ENCODE data around the gene TRIM65. TPM values are rescaled to one million over a fixed set of nuclear protein-coding genes. Genes with fewer than 3 reads are reported as not detected.
A peak's percentile ranks its signal among the peaks of the same experiment; 100 is the strongest.

TRIM65 gene
- total RNA-seq, 1 donor from 2014 or later, result 20.4 TPM

GRCh38 chr17:75908201-75908600, 11.4 kb upstream of the TRIM65 start:
- H3K9me3 ChIP-seq (ENCODE audit: control insufficient read depth in 3 of 3, low read length in 3 of 3), result no peaks in the 10 kb centered on the region
- no peak overlapping the region for H3K4me3 ChIP-seq (ENCODE audit: low read length in 3 of 3)
- H3K4me1 ChIP-seq (ENCODE audit: control insufficient read depth in 3 of 3, insufficient read depth in 3 of 3, low read length in 3 of 3), result peaks cover 9 to 13% (median 10%) of the 10 kb centered on the region in 3 donors
- no peak overlapping the region for H3K27ac ChIP-seq (ENCODE audit: low read depth, low read length)
- no peaks in the 10 kb centered on the region for H3K27me3 ChIP-seq (ENCODE audit: control insufficient read depth in 3 of 3, insufficient read depth in 3 of 3, low read length in 3 of 3)
- peaks cover 0 to 4% (median 0%) of the 10 kb centered on the region in 3 donors for H3K36me3 ChIP-seq (ENCODE audit: control insufficient read depth in 3 of 3, insufficient read depth in 3 of 3, low read length in 3 of 3)
- peak overlapping the region in 1 of 3 donors; percentile 8 for H3K9ac ChIP-seq (ENCODE audit: low read depth in 1 of 3, low read length in 3 of 3)

- Histone ChIP-seq H3K36me3 (ENCODE audit: control insufficient read depth in 3 of 3, insufficient read depth in 3 of 3, low read length in 3 of 3) (peaks cover 12 to 14% (median 14%) of the 10 kb centered on the region in 3 donors), H3K27ac (ENCODE audit: low read depth, low read length) (peak overlapping the region; percentile 44), H3K4me3 (ENCODE audit: low read length in 3 of 3) (no peak overlapping the region), H3K9me3 (ENCODE audit: control insufficient read depth in 3 of 3, low read length in 3 of 3) (no peaks in the 10 kb centered on the region), H3K4me1 (ENCODE audit: control insufficient read depth in 3 of 3, insufficient read depth in 3 of 3, low read length in 3 of 3) (peaks cover 9 to 17% (median 10%) of the 10 kb centered on the region in 3 donors), H3K9ac (ENCODE audit: low read depth in 1 of 3, low read length in 3 of 3) (no peak overlapping the region), H3K27me3 (ENCODE audit: control insufficient read depth in 3 of 3, insufficient read depth in 3 of 3, low read length in 3 of 3) (no peaks in the 10 kb centered on the region)
Observed at GRCh38 chr17:75906143-75906884, 9.6 kb upstream of the TRIM65 start.

- Histone ChIP-seq H3K4me1 (ENCODE audit: control insufficient read depth in 3 of 3, insufficient read depth in 3 of 3, low read length in 3 of 3) (peaks cover 9 to 17% (median 10%) of the 10 kb centered on the region in 3 donors), H3K27me3 (ENCODE audit: control insufficient read depth in 3 of 3, insufficient read depth in 3 of 3, low read length in 3 of 3) (no peaks in the 10 kb centered on the region), H3K4me3 (ENCODE audit: low read length in 3 of 3) (peak within 1 kb of the TSS; percentile 71 to 84 (median 82)), H3K9me3 (ENCODE audit: control insufficient read depth in 3 of 3, low read length in 3 of 3) (no peaks in the 10 kb centered on the region), H3K27ac (ENCODE audit: low read depth, low read length) (peak within 1 kb of the TSS; percentile 88), H3K36me3 (ENCODE audit: control insufficient read depth in 3 of 3, insufficient read depth in 3 of 3, low read length in 3 of 3) (peaks cover 24 to 28% (median 25%) of the 10 kb centered on the region in 3 donors), H3K9ac (ENCODE audit: low read depth in 1 of 3, low read length in 3 of 3) (peak within 1 kb of the TSS; percentile 84 to 89 (median 86))
Observed at GRCh38 chr17:75904749-75905521, 8.2 kb upstream of the TRIM65 start, which contains the start of gene MRPL38. MRPL38 (minus strand) TSS chr17:75904884; CDS start chr17:75904875, 9 bp downstream.

GRCh38 chr17:75902406-75902805, 5.7 kb upstream of the TRIM65 start:
- H3K4me3 ChIP-seq (ENCODE audit: low read length in 3 of 3), result no peak overlapping the region
- H3K27me3 ChIP-seq (ENCODE audit: control insufficient read depth in 3 of 3, insufficient read depth in 3 of 3, low read length in 3 of 3), result no peaks in the 10 kb centered on the region
- peaks cover 43 to 50% (median 48%) of the 10 kb centered on the region in 3 donors for H3K36me3 ChIP-seq (ENCODE audit: control insufficient read depth in 3 of 3, insufficient read depth in 3 of 3, low read length in 3 of 3)
- peaks cover 9 to 20% (median 13%) of the 10 kb centered on the region in 3 donors for H3K4me1 ChIP-seq (ENCODE audit: control insufficient read depth in 3 of 3, insufficient read depth in 3 of 3, low read length in 3 of 3)
- no peak overlapping the region for H3K9ac ChIP-seq (ENCODE audit: low read depth in 1 of 3, low read length in 3 of 3)
- H3K9me3 ChIP-seq (ENCODE audit: control insufficient read depth in 3 of 3, low read length in 3 of 3), result no peaks in the 10 kb centered on the region
- no peak overlapping the region for H3K27ac ChIP-seq (ENCODE audit: low read depth, low read length)

GRCh38 chr17:75901727-75902126, 5.0 kb upstream of the TRIM65 start:
- peaks cover 43 to 50% (median 50%) of the 10 kb centered on the region in 3 donors for H3K36me3 ChIP-seq (ENCODE audit: control insufficient read depth in 3 of 3, insufficient read depth in 3 of 3, low read length in 3 of 3)

GRCh38 chr17:75900691-75901533, 4.2 kb upstream of the TRIM65 start:
- Histone ChIP-seq H3K9me3 (ENCODE audit: control insufficient read depth in 3 of 3, low read length in 3 of 3) (no peaks in the 10 kb centered on the region), H3K36me3 (ENCODE audit: control insufficient read depth in 3 of 3, insufficient read depth in 3 of 3, low read length in 3 of 3) (peaks cover 43 to 50% (median 50%) of the 10 kb centered on the region in 3 donors)

More at GRCh38 chr17:75901727-75902126, 5.0 kb upstream of the TRIM65 start:
- Histone ChIP-seq H3K27ac (ENCODE audit: low read depth, low read length) (no peak overlapping the region), H3K4me1 (ENCODE audit: control insufficient read depth in 3 of 3, insufficient read depth in 3 of 3, low read length in 3 of 3) (peaks cover 13 to 26% (median 17%) of the 10 kb centered on the region in 3 donors), H3K9me3 (ENCODE audit: control insufficient read depth in 3 of 3, low read length in 3 of 3) (no peaks in the 10 kb centered on the region), H3K27me3 (ENCODE audit: control insufficient read depth in 3 of 3, insufficient read depth in 3 of 3, low read length in 3 of 3) (no peaks in the 10 kb centered on the region), H3K9ac (ENCODE audit: low read depth in 1 of 3, low read length in 3 of 3) (no peak overlapping the region), H3K4me3 (ENCODE audit: low read length in 3 of 3) (no peak overlapping the region)

GRCh38 chr17:75899767-75900468, 3.2 kb upstream of the TRIM65 start:
- no peak overlapping the region for H3K4me3 ChIP-seq (ENCODE audit: low read length in 3 of 3)
- no peak overlapping the region for H3K9ac ChIP-seq (ENCODE audit: low read depth in 1 of 3, low read length in 3 of 3)
- peaks cover 43 to 50% (median 50%) of the 10 kb centered on the region in 3 donors for H3K36me3 ChIP-seq (ENCODE audit: control insufficient read depth in 3 of 3, insufficient read depth in 3 of 3, low read length in 3 of 3)
- no peaks in the 10 kb centered on the region for H3K9me3 ChIP-seq (ENCODE audit: control insufficient read depth in 3 of 3, low read length in 3 of 3)
- peaks cover 20 to 32% (median 27%) of the 10 kb centered on the region in 3 donors for H3K4me1 ChIP-seq (ENCODE audit: control insufficient read depth in 3 of 3, insufficient read depth in 3 of 3, low read length in 3 of 3)
- no peak overlapping the region for H3K27ac ChIP-seq (ENCODE audit: low read depth, low read length)
- H3K27me3 ChIP-seq (ENCODE audit: control insufficient read depth in 3 of 3, insufficient read depth in 3 of 3, low read length in 3 of 3), result no peaks in the 10 kb centered on the region

More at GRCh38 chr17:75900691-75901533, 4.2 kb upstream of the TRIM65 start:
- Histone ChIP-seq H3K27me3 (ENCODE audit: control insufficient read depth in 3 of 3, insufficient read depth in 3 of 3, low read length in 3 of 3) (no peaks in the 10 kb centered on the region), H3K4me3 (ENCODE audit: low read length in 3 of 3) (no peak overlapping the region), H3K27ac (ENCODE audit: low read depth, low read length) (no peak overlapping the region), H3K4me1 (ENCODE audit: control insufficient read depth in 3 of 3, insufficient read depth in 3 of 3, low read length in 3 of 3) (peaks cover 13 to 26% (median 17%) of the 10 kb centered on the region in 3 donors), H3K9ac (ENCODE audit: low read depth in 1 of 3, low read length in 3 of 3) (no peak overlapping the region)

- Histone ChIP-seq H3K27ac (ENCODE audit: low read depth, low read length) (no peak overlapping the region), H3K36me3 (ENCODE audit: control insufficient read depth in 3 of 3, insufficient read depth in 3 of 3, low read length in 3 of 3) (peaks cover 43 to 50% (median 50%) of the 10 kb centered on the region in 3 donors), H3K4me3 (ENCODE audit: low read length in 3 of 3) (no peak overlapping the region), H3K9me3 (ENCODE audit: control insufficient read depth in 3 of 3, low read length in 3 of 3) (no peaks in the 10 kb centered on the region), H3K4me1 (ENCODE audit: control insufficient read depth in 3 of 3, insufficient read depth in 3 of 3, low read length in 3 of 3) (peaks cover 24 to 38% (median 30%) of the 10 kb centered on the region in 3 donors), H3K27me3 (ENCODE audit: control insufficient read depth in 3 of 3, insufficient read depth in 3 of 3, low read length in 3 of 3) (no peaks in the 10 kb centered on the region), H3K9ac (ENCODE audit: low read depth in 1 of 3, low read length in 3 of 3) (no peak overlapping the region)
Observed at GRCh38 chr17:75899353-75899752, 2.6 kb upstream of the TRIM65 start.

GRCh38 chr17:75898791-75899190, 2.0 kb upstream of the TRIM65 start:
- Histone ChIP-seq H3K9me3 (ENCODE audit: control insufficient read depth in 3 of 3, low read length in 3 of 3) (no peaks in the 10 kb centered on the region), H3K27ac (ENCODE audit: low read depth, low read length) (no peak overlapping the region), H3K9ac (ENCODE audit: low read depth in 1 of 3, low read length in 3 of 3) (no peak overlapping the region), H3K36me3 (ENCODE audit: control insufficient read depth in 3 of 3, insufficient read depth in 3 of 3, low read length in 3 of 3) (peaks cover 43 to 50% (median 50%) of the 10 kb centered on the region in 3 donors), H3K27me3 (ENCODE audit: control insufficient read depth in 3 of 3, insufficient read depth in 3 of 3, low read length in 3 of 3) (no peaks in the 10 kb centered on the region), H3K4me3 (ENCODE audit: low read length in 3 of 3) (no peak overlapping the region), H3K4me1 (ENCODE audit: control insufficient read depth in 3 of 3, insufficient read depth in 3 of 3, low read length in 3 of 3) (peaks cover 25 to 38% (median 31%) of the 10 kb centered on the region in 3 donors)
